OCI-LY1 (cell line): ENCODE results near the gene BUB1.

Source experiments
- H2AFZ ChIP-seq: fragments of 200-600 bp; sonication (generic), shearing (Covaris generic); 2 replicates; pipeline ENCODE4 v1.6.0; 2014; ENCODE audit warnings: antibody characterized with exemption, mild to moderate bottlenecking, low read length
- H3F3A ChIP-seq: fragments of 200-600 bp; sonication (generic), shearing (Covaris generic); 2 replicates; pipeline ENCODE4 v1.6.0; 2014; ENCODE audit warnings: mild to moderate bottlenecking, antibody characterized with exemption, low read length, moderate library complexity; ENCODE audit not compliant: insufficient read depth
- H3K27ac ChIP-seq: fragments of 200-600 bp; sonication (generic); 2 replicates; pipeline ENCODE4 v1.5.1; 2014; ENCODE audit warnings: low read length, mixed run types, mild to moderate bottlenecking, low read depth; ENCODE audit not compliant: poor library complexity, severe bottlenecking
- H3K27me3 ChIP-seq: fragments of 200-600 bp; sonication (generic); 2 replicates; pipeline ENCODE4 v1.6.0; 2014; ENCODE audit warnings: antibody characterized with exemption, mild to moderate bottlenecking, low read length, moderate library complexity; ENCODE audit not compliant: insufficient read depth
- H3K36me3 ChIP-seq: fragments of 200-600 bp; sonication (generic); 2 replicates; pipeline ENCODE4 v1.6.1; 2014; ENCODE audit warnings: mild to moderate bottlenecking, antibody characterized with exemption, low read length, moderate library complexity, mixed read lengths; ENCODE audit not compliant: insufficient read depth
- H3K4me1 ChIP-seq: fragments of 200-600 bp; sonication (generic); 2 replicates; pipeline ENCODE4 v1.5.1; 2014; ENCODE audit warnings: mild to moderate bottlenecking, low read length, moderate library complexity; ENCODE audit not compliant: insufficient read depth, severe bottlenecking
- H3K4me2 ChIP-seq: fragments of 200-600 bp; sonication (generic), shearing (Covaris generic); 2 replicates; pipeline ENCODE4 v1.6.1; 2014; ENCODE audit warnings: low read length
- H3K4me3 ChIP-seq: fragments of 200-600 bp; sonication (generic); 2 replicates; pipeline ENCODE4 v1.5.1; 2014; ENCODE audit warnings: low read length, low read depth, mild to moderate bottlenecking, mixed read lengths; ENCODE audit not compliant: poor library complexity, severe bottlenecking
- H3K79me2 ChIP-seq: fragments of 200-600 bp; shearing (Covaris generic); 2 replicates; pipeline ENCODE4 v1.6.1; 2016; ENCODE audit warnings: mixed run types, low read length, mixed read lengths; ENCODE audit not compliant: insufficient read depth
- H3K9ac ChIP-seq: fragments of 200-600 bp; sonication (generic), shearing (Covaris generic); 2 replicates; pipeline ENCODE4 v1.6.1; 2014; ENCODE audit warnings: mild to moderate bottlenecking, low read length, mixed read lengths
- H3K9me2 ChIP-seq: fragments of 200-600 bp; sonication (generic), shearing (Covaris generic); 2 replicates; pipeline ENCODE4 v1.6.1; 2014; ENCODE audit warnings: low read depth, mild to moderate bottlenecking, low read length, mixed read lengths
- H3K9me3 ChIP-seq: fragments of 200-600 bp; shearing (Covaris generic); 2 replicates; pipeline ENCODE4 v1.6.1; 2014; ENCODE audit warnings: low read length, mixed read lengths
- H4K20me1 ChIP-seq: fragments of 200-600 bp; sonication (generic), shearing (Covaris generic); 2 replicates; pipeline ENCODE4 v1.6.0; 2016; ENCODE audit warnings: mild to moderate bottlenecking, low read length; ENCODE audit not compliant: insufficient read depth
- CTCF ChIP-seq: fragments of 200-600 bp; sonication (generic), shearing (Covaris generic); IDR thresholded peaks from 2 replicates; pipeline ENCODE4 v1.5.1; 2017; ENCODE audit warnings: mild to moderate bottlenecking, antibody characterized with exemption, low read length, moderate library complexity, mixed read lengths
- EZH2 ChIP-seq: fragments of 200-600 bp; sonication (generic), shearing (Covaris generic); IDR thresholded peaks from 2 replicates; pipeline ENCODE4 v1.8.0; 2017; ENCODE audit warnings: borderline replicate concordance, mixed run types, mild to moderate bottlenecking, antibody characterized with exemption, low read length, moderate library complexity, mixed read lengths

BUB1 gene

GRCh38 chr2:110725370-110725769 lies 47.5 kb upstream of the BUB1 start:
- Histone ChIP-seq H3K27ac (no peak overlapping the region), H3K9me3 (no peaks in the 10 kb centered on the region), H3K9me2 (no peaks in the 10 kb centered on the region), H3F3A (no peaks in the 10 kb centered on the region), H4K20me1 (no peaks in the 10 kb centered on the region), H3K4me3 (no peak overlapping the region), H3K4me1 (no peaks in the 10 kb centered on the region), H3K4me2 (no peak overlapping the region), H3K27me3 (no peaks in the 10 kb centered on the region), H2AFZ (no peak overlapping the region), H3K79me2 (no peaks in the 10 kb centered on the region), H3K9ac (no peak overlapping the region), H3K36me3 (no peaks in the 10 kb centered on the region)
- no peak for TF ChIP-seq CTCF

GRCh38 chr2:110724820-110725219 lies 47.0 kb upstream of the BUB1 start:
- H3K79me2 ChIP-seq, result no peaks in the 10 kb centered on the region
- H2AFZ ChIP-seq, result no peak overlapping the region
- H3K9me3 ChIP-seq, result no peaks in the 10 kb centered on the region
- H3K4me3 ChIP-seq, result no peak overlapping the region
- no peaks in the 10 kb centered on the region for H3F3A ChIP-seq
- no peaks in the 10 kb centered on the region for H3K36me3 ChIP-seq
- no peaks in the 10 kb centered on the region; the same call in 1 of the 2 replicates for H3K27me3 ChIP-seq
- H3K9ac ChIP-seq, result no peak overlapping the region
- H4K20me1 ChIP-seq, result no peaks in the 10 kb centered on the region
- no peak overlapping the region for H3K4me2 ChIP-seq
- H3K27ac ChIP-seq, result no peak overlapping the region
- H3K4me1 ChIP-seq, result no peaks in the 10 kb centered on the region
- no peaks in the 10 kb centered on the region for H3K9me2 ChIP-seq
- TF ChIP-seq EZH2, result no peak
- TF ChIP-seq CTCF, result no peak

- Histone ChIP-seq H3F3A (no peaks in the 10 kb centered on the region), H3K36me3 (no peaks in the 10 kb centered on the region), H3K4me1 (no peaks in the 10 kb centered on the region), H3K9me3 (no peaks in the 10 kb centered on the region), H3K9me2 (no peaks in the 10 kb centered on the region), H3K4me3 (no peak overlapping the region), H3K9ac (no peak overlapping the region), H3K4me2 (no peak overlapping the region), H4K20me1 (no peaks in the 10 kb centered on the region), H2AFZ (no peak overlapping the region), H3K27me3 (peaks cover 4% of the 10 kb centered on the region), H3K27ac (no peak overlapping the region), H3K79me2 (no peaks in the 10 kb centered on the region)
- TF ChIP-seq EZH2 (no peak), CTCF (no peak)
Observed at GRCh38 chr2:110720547-110720946, 42.7 kb upstream of the BUB1 start.
